ENCODE results near the gene KCTD12.

Gene KCTD12

DNA sequence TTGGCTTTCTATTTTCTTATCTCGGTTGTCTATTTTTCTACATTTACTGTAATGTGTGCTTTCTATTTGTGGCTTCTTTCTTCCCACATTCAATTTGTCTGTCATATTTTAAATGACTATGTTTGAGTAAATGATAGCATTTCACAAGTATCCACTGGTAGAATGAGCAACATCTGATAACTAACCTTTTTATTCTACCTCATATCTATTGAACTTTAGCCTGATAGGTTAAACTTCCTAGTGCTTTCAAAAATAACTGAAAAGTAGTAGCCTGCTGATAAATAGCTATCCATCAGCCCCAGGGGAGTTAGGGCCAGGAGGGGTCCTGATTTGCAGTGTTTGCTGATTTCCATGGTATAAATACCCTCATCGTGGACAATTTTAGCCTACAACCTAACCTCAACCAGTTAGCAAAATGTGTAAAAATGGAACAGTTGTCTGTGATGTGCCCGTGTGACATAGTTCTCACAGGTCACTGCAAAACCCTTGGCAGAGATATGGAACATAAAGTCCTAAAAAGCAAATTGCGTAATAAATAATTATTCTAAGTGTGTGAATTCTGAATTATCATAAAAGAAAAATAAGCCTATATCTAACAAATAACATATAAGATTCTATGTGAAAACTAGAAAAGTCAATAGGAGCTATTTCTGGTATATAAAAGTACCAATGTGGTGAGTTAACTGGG, 32.1 kb downstream of the KCTD12 start:
- no peak for DNase-seq (ENCODE audit: low read depth)

DNA sequence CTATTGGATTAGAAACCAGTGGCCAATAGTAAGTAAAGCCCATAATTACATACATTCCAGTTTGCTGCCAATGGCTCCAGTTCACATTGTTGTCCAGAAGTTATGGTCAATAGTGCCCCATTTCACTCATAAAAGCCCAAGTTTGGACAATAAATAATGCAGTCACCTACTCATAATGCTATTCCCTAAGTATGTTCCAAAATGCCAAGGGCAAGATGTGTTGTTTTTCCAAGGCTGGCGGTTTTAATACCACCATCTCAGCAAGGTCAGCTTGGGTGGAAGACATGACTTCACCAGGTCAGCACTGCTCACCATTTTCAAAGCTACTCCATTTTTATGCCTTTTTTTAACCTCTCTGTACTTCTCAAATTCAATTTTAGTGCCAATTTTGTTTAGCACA, 32.7 kb downstream of the KCTD12 start:
- DNase-seq (ENCODE audit: low read depth), result no peak

GRCh38 chr13:76852986-76853385, 33.2 kb downstream of the KCTD12 start:
- DNase-seq (ENCODE audit: low read depth), result no peak

DNA sequence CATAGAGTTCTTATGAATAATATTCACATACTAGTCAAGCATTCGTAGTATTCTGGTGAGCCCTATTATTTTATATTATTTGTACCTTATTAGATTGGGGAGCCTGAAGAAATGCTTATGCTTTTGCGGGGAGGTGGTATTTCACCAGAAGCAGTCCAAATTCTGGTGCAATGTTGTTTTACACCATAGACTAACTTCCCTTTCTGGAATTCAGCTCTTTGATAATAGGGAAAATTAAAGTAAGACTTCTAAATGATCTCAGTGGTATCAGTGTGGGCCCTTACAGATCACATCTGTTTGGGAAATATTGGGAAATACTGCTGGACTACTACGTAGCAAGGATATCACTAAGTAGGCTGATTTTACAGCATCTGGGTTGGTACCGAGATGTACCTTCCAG, 34.2 kb downstream of the KCTD12 start:
- DNase-seq (ENCODE audit: low read depth), result no peak

DNA sequence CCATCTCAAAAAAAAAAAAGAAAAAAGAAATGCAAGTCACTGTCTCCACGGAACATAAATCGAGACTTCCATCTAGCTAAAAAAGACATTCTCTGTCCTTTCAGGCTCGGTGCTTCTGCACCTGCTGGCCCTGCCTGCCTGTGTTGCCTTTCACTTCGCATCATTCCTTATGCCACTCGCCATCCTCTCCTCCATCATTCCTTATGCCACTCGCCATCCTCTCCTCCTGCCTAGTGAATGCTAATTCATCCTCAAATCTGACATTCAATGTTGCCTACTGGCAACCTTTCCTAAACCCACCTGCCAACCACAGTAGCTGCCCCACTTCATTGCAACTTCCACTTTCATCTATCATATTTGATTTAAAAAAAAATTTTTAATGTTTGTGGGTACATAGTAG, 36.7 kb downstream of the KCTD12 start:
- no peak for DNase-seq (ENCODE audit: low read depth)

- DNase-seq (ENCODE audit: low read depth), result no peak
Measured at GRCh38 chr13:76848596-76848995, 37.6 kb downstream of the KCTD12 start.

DNA sequence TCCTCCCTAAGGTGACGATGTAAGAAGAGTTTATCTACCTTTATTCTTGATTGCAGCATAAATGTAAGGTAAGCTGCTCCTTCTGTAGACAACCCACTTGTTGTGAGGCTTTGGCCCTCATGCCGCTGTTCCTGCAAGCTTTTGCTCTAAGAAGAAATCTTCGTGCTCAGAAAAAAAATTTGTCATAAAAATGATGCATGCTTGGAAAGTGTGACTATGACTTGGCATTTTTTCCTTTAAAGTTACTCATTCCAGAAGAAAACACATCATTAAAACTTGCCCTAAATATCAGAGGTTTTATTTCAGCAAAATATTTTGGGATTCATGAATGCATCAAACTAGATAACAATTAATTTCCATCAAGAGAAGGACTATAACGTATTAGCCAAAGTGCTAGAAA, 39.8 kb downstream of the KCTD12 start:
- DNase-seq (ENCODE audit: low read depth), result no peak

DNA sequence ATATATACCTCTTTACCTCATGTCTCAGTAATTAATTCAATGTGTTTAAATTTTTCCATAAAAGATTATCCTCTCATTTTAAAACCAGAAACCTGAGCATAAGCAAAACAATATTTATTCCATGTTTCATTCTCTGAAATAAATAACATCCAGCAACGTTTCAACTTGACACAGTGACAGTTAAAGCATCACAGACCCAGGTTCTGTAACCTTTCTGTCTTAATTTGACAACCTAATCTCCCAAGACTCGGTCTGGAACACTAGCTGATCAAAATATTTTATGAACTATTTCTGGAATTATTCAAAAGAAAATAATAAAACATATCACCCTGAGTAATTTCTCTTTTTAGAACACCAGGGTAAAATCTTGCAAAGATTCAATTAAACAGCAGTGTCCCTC, 40.3 kb downstream of the KCTD12 start:
- DNase-seq (ENCODE audit: low read depth), result no peak

DNA sequence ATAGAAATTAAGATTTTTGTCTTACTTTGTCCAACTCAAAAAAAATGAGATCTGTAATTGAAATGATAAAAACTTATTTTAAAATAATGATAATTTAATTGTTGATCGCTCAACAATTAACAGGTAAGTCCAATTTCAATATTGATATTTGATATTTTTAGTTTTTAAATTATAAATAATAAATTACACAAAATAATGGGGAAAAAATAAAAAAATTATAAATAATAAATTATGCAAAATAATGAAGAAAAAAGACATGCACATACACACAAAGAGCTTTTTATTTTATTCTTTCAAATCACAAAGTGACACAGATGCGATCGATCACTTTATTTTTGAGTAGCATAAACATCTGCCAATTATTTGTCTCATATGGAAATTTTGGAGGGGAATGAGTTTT, 40.8 kb downstream of the KCTD12 start:
- DNase-seq (ENCODE audit: low read depth), result no peak

DNA sequence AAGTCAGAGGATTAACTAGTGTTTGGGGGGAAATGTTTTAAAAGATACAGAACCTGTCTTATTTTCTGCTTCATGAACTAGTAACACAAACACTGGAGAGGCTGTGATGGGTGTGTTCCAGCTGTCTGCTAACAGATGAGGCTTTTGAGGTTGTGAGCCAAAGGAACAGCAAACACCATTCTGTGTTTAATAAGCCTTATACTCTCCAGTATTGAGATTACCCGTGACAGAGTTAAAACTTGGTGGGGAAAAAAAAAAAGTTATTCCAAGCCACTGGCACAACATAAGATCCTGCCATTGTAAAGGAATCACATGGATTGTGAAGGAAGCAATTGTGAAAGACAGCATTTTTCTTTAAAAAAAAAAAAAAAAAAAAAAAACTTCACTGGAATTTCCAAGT, 48.4 kb downstream of the KCTD12 start:
- no peak for DNase-seq (ENCODE audit: low read depth)

DNA sequence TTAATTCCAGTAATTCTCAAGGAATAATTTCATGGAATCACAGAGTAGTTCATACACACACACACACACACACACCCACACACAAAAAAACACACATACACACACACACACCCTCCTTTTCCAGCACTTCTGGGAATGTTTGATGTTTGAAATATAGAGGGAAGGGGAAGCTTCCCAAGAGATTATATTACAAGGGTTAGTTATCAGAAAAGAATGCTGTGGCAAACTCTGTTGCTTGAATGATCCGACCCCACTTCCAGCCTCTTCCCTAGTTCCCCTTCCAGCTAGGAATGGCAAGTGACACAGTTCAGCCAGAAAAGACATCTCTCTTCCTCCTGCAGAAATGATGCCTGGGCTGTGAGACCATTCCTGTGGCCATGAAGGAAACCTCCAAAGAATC, 49.9 kb downstream of the KCTD12 start:
- DNase-seq (ENCODE audit: low read depth), result no peak

DNA sequence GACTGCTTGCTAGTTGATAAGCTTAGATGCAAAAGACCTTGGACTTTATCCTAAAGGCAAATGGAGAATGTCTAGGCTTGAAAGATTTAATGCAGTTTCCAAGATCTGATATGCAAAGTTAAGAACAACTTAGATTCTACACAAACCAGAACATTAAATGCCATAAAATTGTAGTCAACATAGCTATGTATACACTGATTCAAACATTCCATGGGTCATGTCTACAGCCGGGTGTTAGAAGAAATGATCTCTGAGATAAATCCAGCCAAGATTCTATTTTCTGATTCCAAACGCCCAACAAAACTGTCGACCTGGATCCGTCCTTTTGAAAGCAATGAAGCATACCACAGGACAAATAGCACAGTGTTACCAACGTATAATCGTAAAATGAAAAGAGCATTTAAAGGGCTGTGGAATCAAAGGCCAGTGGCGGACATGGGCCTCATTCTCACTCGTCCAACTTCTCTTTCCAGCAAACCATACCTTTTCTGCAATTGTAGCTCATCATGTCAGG, 52.7 kb downstream of the KCTD12 start:
- DNase-seq (ENCODE audit: low read depth), result no peak

- no peak for DNase-seq (ENCODE audit: low read depth)
Measured at GRCh38 chr13:76832258-76832988, 53.8 kb downstream of the KCTD12 start.

GRCh38 chr13:76830805-76831204, 55.4 kb downstream of the KCTD12 start:
- no peak for DNase-seq (ENCODE audit: low read depth)

Measured in activated T-cell treated with anti-CD3 and anti-CD28 coated beads for 48 hours (primary cell).